PFSK-1 (cell line): ENCODE data around the gene TRAK2.

Source experiments
- FOXP2 ChIP-seq: optimal IDR thresholded peaks from 2 replicates; pipeline ENCODE3; 2011; ENCODE audit warnings: borderline replicate concordance, control low read depth, inconsistent platforms; ENCODE audit not compliant: insufficient read depth; ENCODE audit errors: extremely low read length, extremely low read depth
- POLR2AphosphoS5 ChIP-seq: IDR thresholded peaks from 2 replicates; pipeline ENCODE4 v1.6.1; 2012; ENCODE audit warnings: low read depth, mild to moderate bottlenecking, control low read depth, low read length, moderate library complexity
- SIN3A ChIP-seq: IDR thresholded peaks from 2 replicates; pipeline ENCODE4 v1.6.1; 2012; ENCODE audit warnings: mild to moderate bottlenecking, low read length, moderate library complexity, borderline replicate concordance; ENCODE audit not compliant: insufficient read depth
- TAF1 ChIP-seq: IDR thresholded peaks from 2 replicates; pipeline ENCODE4 v1.6.1; 2012; ENCODE audit warnings: low read length, control low read depth, borderline replicate concordance; ENCODE audit not compliant: insufficient read depth
- TF ChIP-seq, protein P1 (sequence below), 2 experiments: IDR thresholded peaks; 2 replicates each; pipeline versions ENCODE4 v1.6.1 to v1.8.0; 2011 to 2012; ENCODE audit warnings: low read depth in 2 of 2, low read length in 2 of 2, control low read depth in 1 of 2, inconsistent platforms in 1 of 2, mild to moderate bottlenecking in 1 of 2, moderate library complexity in 1 of 2; ENCODE audit not compliant: insufficient read depth in 1 of 2

TRAK2 gene

GRCh38 chr2:201345625-201346213, 105.5 kb downstream of the TRAK2 start:
- TF ChIP-seq SIN3A: no peak
- TF ChIP-seq TAF1: no peak
- no peak for TF ChIP-seq FOXP2
- no peak for TF ChIP-seq POLR2AphosphoS5
- TF ChIP-seq, protein P1, sequence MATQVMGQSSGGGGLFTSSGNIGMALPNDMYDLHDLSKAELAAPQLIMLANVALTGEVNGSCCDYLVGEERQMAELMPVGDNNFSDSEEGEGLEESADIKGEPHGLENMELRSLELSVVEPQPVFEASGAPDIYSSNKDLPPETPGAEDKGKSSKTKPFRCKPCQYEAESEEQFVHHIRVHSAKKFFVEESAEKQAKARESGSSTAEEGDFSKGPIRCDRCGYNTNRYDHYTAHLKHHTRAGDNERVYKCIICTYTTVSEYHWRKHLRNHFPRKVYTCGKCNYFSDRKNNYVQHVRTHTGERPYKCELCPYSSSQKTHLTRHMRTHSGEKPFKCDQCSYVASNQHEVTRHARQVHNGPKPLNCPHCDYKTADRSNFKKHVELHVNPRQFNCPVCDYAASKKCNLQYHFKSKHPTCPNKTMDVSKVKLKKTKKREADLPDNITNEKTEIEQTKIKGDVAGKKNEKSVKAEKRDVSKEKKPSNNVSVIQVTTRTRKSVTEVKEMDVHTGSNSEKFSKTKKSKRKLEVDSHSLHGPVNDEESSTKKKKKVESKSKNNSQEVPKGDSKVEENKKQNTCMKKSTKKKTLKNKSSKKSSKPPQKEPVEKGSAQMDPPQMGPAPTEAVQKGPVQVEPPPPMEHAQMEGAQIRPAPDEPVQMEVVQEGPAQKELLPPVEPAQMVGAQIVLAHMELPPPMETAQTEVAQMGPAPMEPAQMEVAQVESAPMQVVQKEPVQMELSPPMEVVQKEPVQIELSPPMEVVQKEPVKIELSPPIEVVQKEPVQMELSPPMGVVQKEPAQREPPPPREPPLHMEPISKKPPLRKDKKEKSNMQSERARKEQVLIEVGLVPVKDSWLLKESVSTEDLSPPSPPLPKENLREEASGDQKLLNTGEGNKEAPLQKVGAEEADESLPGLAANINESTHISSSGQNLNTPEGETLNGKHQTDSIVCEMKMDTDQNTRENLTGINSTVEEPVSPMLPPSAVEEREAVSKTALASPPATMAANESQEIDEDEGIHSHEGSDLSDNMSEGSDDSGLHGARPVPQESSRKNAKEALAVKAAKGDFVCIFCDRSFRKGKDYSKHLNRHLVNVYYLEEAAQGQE (IDR thresholded peaks at IDR 0.05; ENCODE audit: insufficient read depth in 1 of 2, low read depth in 2 of 2, low read length in 2 of 2): no peak

DNA sequence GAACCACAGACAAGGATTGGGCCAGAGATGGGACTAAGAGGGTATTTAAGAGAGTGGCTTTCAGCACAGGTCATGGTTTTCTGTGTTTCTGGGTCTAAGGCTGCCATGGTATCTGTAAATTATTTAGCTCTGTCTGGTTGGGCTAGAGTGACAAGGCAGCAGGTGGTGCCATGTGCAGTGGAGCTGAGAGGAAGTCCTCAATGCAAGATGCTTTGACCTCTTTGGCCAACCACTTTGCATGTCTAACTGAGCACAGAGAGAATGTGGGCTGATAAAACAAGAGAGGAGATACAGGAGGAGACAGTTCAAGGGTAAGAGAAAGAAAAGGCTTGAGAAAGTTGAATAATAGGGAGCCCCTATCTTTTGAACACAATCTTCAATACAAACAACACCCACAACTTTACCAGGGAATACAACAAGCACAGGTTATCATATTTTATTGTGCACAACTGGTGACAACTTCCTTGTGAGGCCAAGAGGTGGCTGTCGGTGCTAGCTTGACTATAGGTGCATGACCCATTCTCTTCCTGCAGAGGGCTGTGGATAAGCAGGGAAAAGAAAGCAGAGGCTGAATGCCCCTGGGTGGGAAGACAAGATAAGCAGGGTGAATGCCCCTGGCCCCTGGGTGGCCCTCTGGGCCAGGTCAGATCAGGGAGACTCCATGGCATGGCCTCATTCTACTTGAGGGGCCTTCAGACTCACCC, 106.4 kb downstream of the TRAK2 start:
- TF ChIP-seq POLR2AphosphoS5: no peak
- TF ChIP-seq FOXP2: no peak
- TF ChIP-seq TAF1: no peak
- no peak for TF ChIP-seq SIN3A
- TF ChIP-seq, protein P1 (IDR thresholded peaks at IDR 0.05; ENCODE audit: insufficient read depth in 1 of 2, low read depth in 2 of 2, low read length in 2 of 2): no peak

DNA sequence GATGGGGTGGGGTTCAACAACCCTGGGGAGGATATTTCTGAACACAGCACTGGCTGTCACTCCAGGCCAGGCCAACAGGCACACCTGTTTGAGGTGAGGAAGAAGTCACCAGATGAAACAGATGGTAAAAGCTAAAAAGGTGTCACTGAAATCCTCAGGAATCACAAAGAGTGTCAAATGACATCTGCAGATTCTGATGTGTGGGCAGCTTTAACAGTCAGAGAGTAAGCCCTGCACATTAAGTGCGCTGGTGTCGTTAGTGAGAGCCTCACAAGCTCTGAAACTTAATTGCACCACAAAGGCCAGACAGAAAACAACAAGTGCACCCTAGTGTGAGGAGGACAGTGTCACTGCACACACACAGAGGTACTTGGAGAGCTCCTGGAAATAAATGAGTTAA, 107.7 kb downstream of the TRAK2 start:
- TF ChIP-seq SIN3A (no peak), TAF1 (no peak), POLR2AphosphoS5 (no peak)
- TF ChIP-seq, protein P1 (IDR thresholded peaks at IDR 0.05; ENCODE audit: insufficient read depth in 1 of 2, low read depth in 2 of 2, low read length in 2 of 2): no peak

DNA sequence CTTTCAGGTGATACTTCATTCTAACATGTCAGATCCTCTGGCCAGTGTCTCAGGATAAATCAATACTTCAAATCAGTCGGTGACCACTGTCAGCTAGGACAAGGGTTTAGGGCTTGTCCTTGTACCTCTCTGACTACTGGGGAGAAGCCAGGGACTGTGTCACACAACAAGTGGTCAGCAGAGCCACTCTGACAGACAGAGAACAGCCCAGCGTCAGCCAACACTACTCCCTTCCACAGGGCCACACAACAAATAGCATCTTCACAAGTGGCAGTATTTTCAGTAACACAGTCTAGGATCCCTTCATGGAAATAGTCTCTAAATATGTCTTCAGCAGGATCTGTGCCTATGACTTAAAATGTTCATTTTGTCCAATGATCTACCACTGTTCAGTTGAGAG, 108.3 kb downstream of the TRAK2 start:
- TF ChIP-seq, protein P1 (IDR thresholded peaks at IDR 0.05; ENCODE audit: insufficient read depth in 1 of 2, low read depth in 2 of 2, low read length in 2 of 2): no peak
- TF ChIP-seq FOXP2: no peak
- no peak for TF ChIP-seq POLR2AphosphoS5
- no peak for TF ChIP-seq TAF1
- TF ChIP-seq SIN3A: no peak

DNA sequence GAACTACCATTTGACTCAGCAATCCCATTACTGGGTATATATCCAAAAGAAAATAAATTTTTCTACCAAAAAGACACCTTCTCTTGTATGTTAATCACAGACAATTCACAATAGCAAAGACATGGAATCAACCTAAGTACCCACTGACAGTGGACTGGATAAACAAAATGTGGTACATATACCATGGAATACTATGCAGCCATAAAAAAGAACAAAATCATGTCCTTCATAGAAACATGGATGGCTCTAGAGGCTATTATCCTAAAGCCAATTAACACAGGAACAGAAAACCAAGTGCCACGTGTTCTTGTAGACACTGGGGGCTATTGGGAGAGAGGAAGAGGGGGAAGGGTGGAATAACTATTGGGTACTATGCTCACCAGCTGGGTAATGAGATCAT, 121.8 kb downstream of the TRAK2 start:
- TF ChIP-seq, protein P1 (IDR thresholded peaks at IDR 0.05; ENCODE audit: insufficient read depth in 1 of 2, low read depth in 2 of 2, low read length in 2 of 2): no peak
- TF ChIP-seq POLR2AphosphoS5: no peak
- no peak for TF ChIP-seq SIN3A
- no peak for TF ChIP-seq FOXP2
- TF ChIP-seq TAF1: no peak
